Small intestine (tissue), 16 donors: ENCODE results near the gene KRTAP3-1. TPM values are rescaled to one million over a fixed set of nuclear protein-coding genes. Genes with fewer than 3 reads are reported as not detected.
"Not testable (repeated sequence)": the region's sequence is repeated elsewhere in the genome, so short reads cannot be mapped to it uniquely, and the experiment has no call there.

Source experiments
- DNase-seq, 2 donors: peaks; one replicate each; pipeline versions ENCODE4 v3.0.0 to v3.0.0-alpha.2; 2013
- FAIRE-seq: peaks from 2 replicates; lab custom pipeline; 2012; peaks lifted over from hg19 to GRCh38; lab: Jason Lieb, UNC
- H3K27ac ChIP-seq, 3 donors: one replicate each; pipeline ENCODE4 v1.5.1; 2013; ENCODE audit warnings: low read length in 2 of 3, mild to moderate bottlenecking in 2 of 3, control low read depth in 1 of 3, inconsistent platforms in 1 of 3, low read depth in 1 of 3, moderate library complexity in 1 of 3
- H3K27me3 ChIP-seq, 3 donors: one replicate each; pipeline ENCODE4 v1.6.1; 2013; ENCODE audit warnings: low read length in 3 of 3, inconsistent platforms in 1 of 3; ENCODE audit not compliant: control insufficient read depth in 3 of 3, insufficient read depth in 3 of 3
- H3K36me3 ChIP-seq, 3 donors: one replicate each; pipeline ENCODE4 v1.6.1; 2013; ENCODE audit warnings: low read length in 3 of 3, inconsistent platforms in 1 of 3, low read depth in 1 of 3, mild to moderate bottlenecking in 1 of 3, moderate library complexity in 1 of 3; ENCODE audit not compliant: control insufficient read depth in 3 of 3, insufficient read depth in 2 of 3
- H3K4me1 ChIP-seq, 3 donors: one replicate each; pipeline ENCODE4 v1.6.1; 2013; ENCODE audit warnings: low read length in 2 of 3, inconsistent platforms in 1 of 3, low read depth in 1 of 3, mild to moderate bottlenecking in 1 of 3, moderate library complexity in 1 of 3; ENCODE audit not compliant: control insufficient read depth in 3 of 3, insufficient read depth in 2 of 3
- H3K4me3 ChIP-seq, 3 donors: one replicate each; pipeline ENCODE4 v1.5.1; 2013; ENCODE audit warnings: low read length in 3 of 3, control low read depth in 1 of 3, inconsistent platforms in 1 of 3, low read depth in 1 of 3, mild to moderate bottlenecking in 1 of 3, moderate library complexity in 1 of 3
- H3K9me3 ChIP-seq, 2 donors: one replicate each; pipeline ENCODE4 v1.6.1; 2013; ENCODE audit warnings: low read depth in 1 of 2, low read length in 1 of 2; ENCODE audit not compliant: control insufficient read depth in 2 of 2, insufficient read depth in 1 of 2
- WGBS, 3 donors: extraction: QIAGEN DNeasy Blood & Tissue Kit; methylation state at CpG; one replicate each; pipeline ENCODE4 v1.1.7; 2013; 5-methylcytosine and 5-hydroxymethylcytosine counted together
- long read RNA-seq, 10 donors: transcript quantifications; one replicate each; lab custom pipeline, GENCODE V29; 2026
- polyA plus RNA-seq, 4 donors: library from polyadenylated mRNA; stranded (reverse) in 3 of 4; unstranded in 1 of 4; fragments of 200-250 nt in 3 of 4; fragments of 120-200 nt in 1 of 4; gene quantifications; one replicate each; pipeline versions ENCODE4 v1.2.1 to v1.2.3, GENCODE V29; 2013
- donor health status: healthy with polysubstance abuse.
- donor health status: control.
- donor health status: control.
- donor health status: Bipolar disorder and iron deficiency.
- donor health status: healthy.

KRTAP3-1 gene
- not detected for polyA plus RNA-seq
- long read RNA-seq, donor 1, result 0 reads
- long read RNA-seq, donor 2, result 0 reads
- long read RNA-seq, donor 3, result 0 reads
- long read RNA-seq, donor 4, result 0 reads
- long read RNA-seq, donor 5, result 0 reads
- long read RNA-seq, donor 6, result 0 reads
- long read RNA-seq, donor 7, result 0 reads
- long read RNA-seq, donor 8, result 0 reads
- long read RNA-seq, donor 9, result 0 reads
- long read RNA-seq, donor 10, result 0 reads

- 21 to 79% (median 60%) methylated on average over 8 of the region's 8 CpGs for WGBS, 3 donors
- Histone ChIP-seq H3K27ac (no peak within 1 kb of the TSS), H3K9me3 (no peaks in the 10 kb centered on the region), H3K4me1 (no peaks in the 10 kb centered on the region), H3K27me3 (no peaks in the 10 kb centered on the region), H3K36me3 (no peaks in the 10 kb centered on the region), H3K4me3 (no peak within 1 kb of the TSS)
- no peak for FAIRE-seq
- DNase-seq, result no peak
Observed at GRCh38 chr17:41008811-41009210, at the start of gene KRTAP3-1. KRTAP3-1 (minus strand) TSS chr17:41009128; CDS start chr17:41009074, 54 bp downstream.

DNA sequence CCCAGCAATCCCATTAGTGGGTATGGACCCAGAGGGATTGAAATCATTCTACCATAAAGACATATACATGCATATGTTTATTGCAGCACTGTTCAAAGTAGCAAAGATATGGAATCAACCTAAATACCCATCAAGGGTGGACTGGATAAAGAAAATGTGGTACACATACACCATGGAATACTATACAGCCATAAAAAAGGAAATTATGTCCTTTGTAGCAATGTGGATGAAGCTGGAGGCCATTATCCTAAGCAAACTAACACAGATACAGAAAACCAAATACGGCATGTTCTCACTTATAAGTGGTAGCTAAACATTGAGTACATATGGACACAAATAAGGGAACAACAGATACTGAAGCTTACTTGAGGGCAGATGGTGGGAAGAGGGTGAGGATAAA lies 48.6 kb upstream of the KRTAP3-1 start:
- Histone ChIP-seq H3K27me3 (peaks cover 0 to 12% (median 4%) of the 10 kb centered on the region in 3 donors), H3K4me3 (no peak overlapping the region), H3K9me3 (no peaks in the 10 kb centered on the region), H3K36me3 (no peaks in the 10 kb centered on the region), H3K4me1 (no peaks in the 10 kb centered on the region), H3K27ac (no peak overlapping the region)
- WGBS, 3 donors, result 93 to 100% (median 96%) methylated on average over 1 of the region's 1 CpG
- DNase-seq (no peak), FAIRE-seq (no peak)

DNA sequence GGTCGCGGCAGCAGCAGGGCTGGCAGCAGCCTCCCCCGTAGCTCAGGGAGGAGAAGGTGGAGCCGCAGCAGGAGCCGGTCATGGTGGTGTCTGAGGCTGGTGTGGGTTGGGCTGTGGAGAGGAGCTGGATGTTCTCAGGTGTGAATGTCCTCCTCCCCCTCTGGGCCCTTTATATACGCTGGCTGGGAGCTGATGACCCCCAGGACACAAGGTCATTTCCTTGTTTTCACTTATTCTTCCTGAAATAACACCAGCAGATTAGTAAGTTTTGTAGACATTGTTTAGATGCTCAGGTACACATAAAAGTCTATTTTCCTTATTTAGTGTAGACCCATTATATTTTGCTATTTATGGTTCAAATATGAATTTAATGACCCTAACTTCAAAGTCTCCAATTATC lies 46.2 kb upstream of the KRTAP3-1 start, which contains the start of gene KRTAP2-2:
Gene KRTAP2-2, minus strand, starts transcription at position 101 of the 400 bp plus-strand sequence. Its CDS starts 19 bp downstream, at position 82.
- not testable (repeated sequence) for H3K27me3 ChIP-seq, H3K4me3 ChIP-seq, H3K36me3 ChIP-seq, H3K27ac ChIP-seq, H3K4me1 ChIP-seq, H3K9me3 ChIP-seq, DNase-seq, FAIRE-seq
- WGBS, 3 donors, result 13 to 43% (median 21%) methylated on average over 1 of the region's 6 CpGs

DNA sequence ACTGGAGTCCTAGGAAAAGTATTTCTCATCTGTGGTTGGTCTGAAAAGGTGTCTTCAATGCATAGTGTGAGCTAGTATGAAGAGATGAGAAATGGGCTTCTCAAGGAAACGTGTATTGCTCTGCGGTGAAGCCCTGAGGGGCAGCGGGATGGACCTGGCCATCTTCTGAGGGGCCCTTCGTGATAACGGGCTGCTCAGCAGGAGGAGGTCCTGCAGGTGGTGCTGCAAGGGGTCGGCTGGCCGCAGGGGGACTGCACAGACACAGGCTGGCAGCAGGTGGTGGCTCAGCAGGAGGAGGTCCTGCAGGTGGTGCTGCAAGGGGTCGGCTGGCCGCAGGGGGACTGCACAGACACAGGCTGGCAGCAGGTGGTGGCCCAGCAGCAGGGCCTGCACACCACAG lies 45.6 kb upstream of the KRTAP3-1 start:
- H3K27me3 ChIP-seq, H3K36me3 ChIP-seq, DNase-seq, H3K4me1 ChIP-seq, FAIRE-seq, H3K27ac ChIP-seq, H3K4me3 ChIP-seq, H3K9me3 ChIP-seq: not testable (repeated sequence)
- 65 to 69% (median 69%) methylated on average over 5 to 9 of the region's 9 CpGs for WGBS, 3 donors

DNA sequence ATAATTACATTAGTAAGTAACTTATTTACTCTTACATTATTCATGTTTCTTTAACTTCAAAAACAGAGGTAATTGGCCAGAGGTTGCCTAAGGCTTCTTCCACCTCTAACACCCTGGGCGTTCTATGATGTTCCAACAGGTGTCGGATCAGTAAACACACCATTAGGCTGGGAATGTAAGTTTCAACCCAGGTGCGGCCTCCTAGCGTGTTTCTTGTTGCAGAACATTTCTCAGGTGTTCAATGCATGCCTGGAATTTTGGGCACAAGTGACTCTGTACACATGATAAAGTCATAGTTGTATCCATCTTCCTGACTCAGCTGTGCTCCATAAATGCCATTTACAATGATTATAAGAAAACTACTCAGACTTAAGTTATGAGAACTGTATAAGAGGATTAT lies 45.1 kb upstream of the KRTAP3-1 start:
- Histone ChIP-seq H3K9me3 (no peaks in the 10 kb centered on the region), H3K27me3 (peaks cover 0 to 4% (median 3%) of the 10 kb centered on the region in 3 donors), H3K36me3 (no peaks in the 10 kb centered on the region), H3K4me1 (no peaks in the 10 kb centered on the region), H3K27ac (no peak overlapping the region), H3K4me3 (no peak overlapping the region)
- 86 to 89% (median 87%) methylated on average over 4 of the region's 4 CpGs for WGBS, 3 donors
- FAIRE-seq, result no peak
- no peak for DNase-seq

- no peaks in the 10 kb centered on the region for H3K36me3 ChIP-seq
- H3K4me1 ChIP-seq, result no peaks in the 10 kb centered on the region
- H3K9me3 ChIP-seq, result no peaks in the 10 kb centered on the region
- H3K4me3 ChIP-seq, result no peak overlapping the region
- H3K27ac ChIP-seq, result no peak overlapping the region
- no peak for FAIRE-seq
- H3K27me3 ChIP-seq, result peaks cover 0 to 8% (median 7%) of the 10 kb centered on the region in 3 donors
- no peak for DNase-seq
Observed at GRCh38 chr17:41052566-41052965, 43.6 kb upstream of the KRTAP3-1 start.

- WGBS, 3 donors, result 40 to 59% (median 49%) methylated on average over 2 of the region's 2 CpGs
- H3K27me3 ChIP-seq, result peaks cover 0 to 10% (median 9%) of the 10 kb centered on the region in 3 donors
- H3K36me3 ChIP-seq, result no peaks in the 10 kb centered on the region
- no peak for FAIRE-seq
- no peaks in the 10 kb centered on the region for H3K4me1 ChIP-seq
- DNase-seq, result no peak
- H3K9me3 ChIP-seq, result no peaks in the 10 kb centered on the region
- no peak overlapping the region for H3K27ac ChIP-seq
- no peak overlapping the region for H3K4me3 ChIP-seq
Observed at GRCh38 chr17:41049110-41049509, 40.2 kb upstream of the KRTAP3-1 start.

DNA sequence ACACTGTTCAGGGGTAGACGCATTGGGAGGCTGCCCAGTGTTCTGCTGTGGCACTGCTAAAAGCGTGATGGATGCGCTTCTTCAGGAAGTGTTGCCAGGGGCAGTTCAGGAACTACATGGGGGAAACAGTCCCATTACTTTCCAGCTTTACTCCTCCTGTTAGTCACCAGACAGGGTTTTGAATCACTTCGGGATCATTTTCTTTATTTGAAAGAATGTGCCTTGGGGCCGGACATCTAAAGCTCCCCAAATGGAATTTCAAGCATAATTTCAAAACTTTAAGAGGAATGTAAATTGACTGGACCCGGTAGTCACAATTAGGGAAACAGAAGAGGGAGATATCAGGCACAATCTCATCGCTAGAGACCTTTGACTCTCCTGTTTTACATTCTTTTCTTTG lies 39.5 kb upstream of the KRTAP3-1 start:
- H3K4me3 ChIP-seq, result no peak overlapping the region
- no peaks in the 10 kb centered on the region for H3K36me3 ChIP-seq
- H3K27ac ChIP-seq, result no peak overlapping the region
- no peaks in the 10 kb centered on the region for H3K9me3 ChIP-seq
- FAIRE-seq, result no peak
- no peak for DNase-seq
- no peaks in the 10 kb centered on the region for H3K4me1 ChIP-seq
- peaks cover 0 to 10% (median 9%) of the 10 kb centered on the region in 3 donors for H3K27me3 ChIP-seq
- 58 to 61% (median 59%) methylated on average over 7 of the region's 7 CpGs for WGBS, 3 donors
